ENCODE results near the gene ARHGAP6.

Gene ARHGAP6

DNA sequence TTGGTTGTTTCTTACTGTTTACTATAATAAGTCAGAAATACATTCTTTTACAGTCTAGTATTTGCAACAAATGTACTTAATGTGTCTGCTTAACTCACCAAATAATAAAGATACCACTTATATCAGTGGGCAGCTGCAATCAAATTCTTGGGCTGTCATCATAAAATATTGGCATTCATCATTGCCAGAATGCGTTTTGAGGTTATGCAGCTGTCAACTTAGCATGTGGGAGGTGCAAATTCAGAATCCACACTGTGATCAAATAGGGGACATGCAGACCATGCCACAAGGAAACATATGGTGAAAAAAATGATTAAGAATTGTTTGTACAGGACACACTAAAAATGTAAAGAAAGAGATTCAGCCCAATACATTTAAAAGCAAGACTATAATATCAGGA, 468.0 kb downstream of the ARHGAP6 start:
- Histone ChIP-seq H3K27me3 (ENCODE audit: control insufficient read depth in 1 of 2, insufficient read depth in 2 of 2, low read length in 2 of 2) (no peaks in the 10 kb centered on the region), H3K9ac (ENCODE audit: low read depth in 1 of 2, low read length in 2 of 2) (no peak overlapping the region), H3K36me3 (ENCODE audit: control insufficient read depth in 1 of 2, insufficient read depth in 2 of 2, low read length in 2 of 2) (no peaks in the 10 kb centered on the region), H3K4me3 (ENCODE audit: low read depth in 1 of 2, low read length in 2 of 2) (no peak overlapping the region), H3K4me1 (ENCODE audit: control insufficient read depth in 1 of 2, insufficient read depth in 2 of 2, low read length in 2 of 2) (peaks cover 0 to 6% of the 10 kb centered on the region in 2 donors), H3K27ac (ENCODE audit: low read depth, low read length) (no peak overlapping the region), H3K9me3 (ENCODE audit: control insufficient read depth in 1 of 2, low read length in 2 of 2) (no peaks in the 10 kb centered on the region)

DNA sequence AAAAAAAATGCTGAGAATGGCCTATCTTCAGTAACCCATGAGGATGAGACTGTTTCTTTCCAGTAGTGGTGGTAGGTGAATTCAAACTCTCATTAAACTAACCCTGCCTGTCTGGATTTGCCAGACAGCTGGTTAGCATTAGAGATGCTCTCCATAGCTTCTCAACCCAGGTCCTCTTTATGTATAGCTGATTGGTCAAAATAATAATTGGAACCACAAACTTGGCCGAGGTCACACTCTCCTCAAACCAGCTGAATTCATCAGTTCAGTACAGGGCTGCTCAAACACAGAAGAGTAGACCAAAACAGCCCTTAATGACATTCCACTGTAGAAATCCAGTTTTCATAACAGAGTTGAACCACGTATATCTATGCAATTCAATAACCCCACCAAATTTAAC, 469.2 kb downstream of the ARHGAP6 start:
- Histone ChIP-seq H3K9ac (ENCODE audit: low read depth in 1 of 2, low read length in 2 of 2) (no peak overlapping the region), H3K4me3 (ENCODE audit: low read depth in 1 of 2, low read length in 2 of 2) (no peak overlapping the region), H3K27me3 (ENCODE audit: control insufficient read depth in 1 of 2, insufficient read depth in 2 of 2, low read length in 2 of 2) (no peaks in the 10 kb centered on the region), H3K4me1 (ENCODE audit: control insufficient read depth in 1 of 2, insufficient read depth in 2 of 2, low read length in 2 of 2) (peaks cover 0 to 6% of the 10 kb centered on the region in 2 donors), H3K9me3 (ENCODE audit: control insufficient read depth in 1 of 2, low read length in 2 of 2) (no peaks in the 10 kb centered on the region), H3K36me3 (ENCODE audit: control insufficient read depth in 1 of 2, insufficient read depth in 2 of 2, low read length in 2 of 2) (no peaks in the 10 kb centered on the region), H3K27ac (ENCODE audit: low read depth, low read length) (no peak overlapping the region)

GRCh38 chrX:11193035-11193469, 472.7 kb downstream of the ARHGAP6 start:
- Histone ChIP-seq H3K9me3 (ENCODE audit: control insufficient read depth in 1 of 2, low read length in 2 of 2) (no peaks in the 10 kb centered on the region), H3K4me3 (ENCODE audit: low read depth in 1 of 2, low read length in 2 of 2) (no peak overlapping the region), H3K27me3 (ENCODE audit: control insufficient read depth in 1 of 2, insufficient read depth in 2 of 2, low read length in 2 of 2) (no peaks in the 10 kb centered on the region), H3K36me3 (ENCODE audit: control insufficient read depth in 1 of 2, insufficient read depth in 2 of 2, low read length in 2 of 2) (no peaks in the 10 kb centered on the region), H3K27ac (ENCODE audit: low read depth, low read length) (no peak overlapping the region), H3K4me1 (ENCODE audit: control insufficient read depth in 1 of 2, insufficient read depth in 2 of 2, low read length in 2 of 2) (peaks cover 5 to 6% of the 10 kb centered on the region in 2 donors), H3K9ac (ENCODE audit: low read depth in 1 of 2, low read length in 2 of 2) (no peak overlapping the region)

GRCh38 chrX:11190745-11191510, 474.8 kb downstream of the ARHGAP6 start:
- no peaks in the 10 kb centered on the region for H3K27me3 ChIP-seq (ENCODE audit: control insufficient read depth in 1 of 2, insufficient read depth in 2 of 2, low read length in 2 of 2)
- no peak overlapping the region for H3K9ac ChIP-seq (ENCODE audit: low read depth in 1 of 2, low read length in 2 of 2)
- H3K4me1 ChIP-seq (ENCODE audit: control insufficient read depth in 1 of 2, insufficient read depth in 2 of 2, low read length in 2 of 2): peaks cover 5 to 6% of the 10 kb centered on the region in 2 donors

GRCh38 chrX:11189097-11189496, 476.6 kb downstream of the ARHGAP6 start:
- H3K36me3 ChIP-seq (ENCODE audit: control insufficient read depth in 1 of 2, insufficient read depth in 2 of 2, low read length in 2 of 2): no peaks in the 10 kb centered on the region
- no peaks in the 10 kb centered on the region for H3K27me3 ChIP-seq (ENCODE audit: control insufficient read depth in 1 of 2, insufficient read depth in 2 of 2, low read length in 2 of 2)
- H3K27ac ChIP-seq (ENCODE audit: low read depth, low read length): no peak overlapping the region
- peaks cover 5 to 6% of the 10 kb centered on the region in 2 donors for H3K4me1 ChIP-seq (ENCODE audit: control insufficient read depth in 1 of 2, insufficient read depth in 2 of 2, low read length in 2 of 2)
- H3K9ac ChIP-seq (ENCODE audit: low read depth in 1 of 2, low read length in 2 of 2): no peak overlapping the region
- no peaks in the 10 kb centered on the region for H3K9me3 ChIP-seq (ENCODE audit: control insufficient read depth in 1 of 2, low read length in 2 of 2)
- no peak overlapping the region for H3K4me3 ChIP-seq (ENCODE audit: low read depth in 1 of 2, low read length in 2 of 2)

More at GRCh38 chrX:11190745-11191510, 474.8 kb downstream of the ARHGAP6 start:
- no peak overlapping the region for H3K27ac ChIP-seq (ENCODE audit: low read depth, low read length)
- H3K4me3 ChIP-seq (ENCODE audit: low read depth in 1 of 2, low read length in 2 of 2): no peak overlapping the region
- no peaks in the 10 kb centered on the region for H3K36me3 ChIP-seq (ENCODE audit: control insufficient read depth in 1 of 2, insufficient read depth in 2 of 2, low read length in 2 of 2)
- H3K9me3 ChIP-seq (ENCODE audit: control insufficient read depth in 1 of 2, low read length in 2 of 2): no peaks in the 10 kb centered on the region

GRCh38 chrX:11188664-11189063, 477.1 kb downstream of the ARHGAP6 start:
- H3K9me3 ChIP-seq (ENCODE audit: control insufficient read depth in 1 of 2, low read length in 2 of 2): no peaks in the 10 kb centered on the region
- no peak overlapping the region for H3K27ac ChIP-seq (ENCODE audit: low read depth, low read length)
- H3K27me3 ChIP-seq (ENCODE audit: control insufficient read depth in 1 of 2, insufficient read depth in 2 of 2, low read length in 2 of 2): no peaks in the 10 kb centered on the region

DNA sequence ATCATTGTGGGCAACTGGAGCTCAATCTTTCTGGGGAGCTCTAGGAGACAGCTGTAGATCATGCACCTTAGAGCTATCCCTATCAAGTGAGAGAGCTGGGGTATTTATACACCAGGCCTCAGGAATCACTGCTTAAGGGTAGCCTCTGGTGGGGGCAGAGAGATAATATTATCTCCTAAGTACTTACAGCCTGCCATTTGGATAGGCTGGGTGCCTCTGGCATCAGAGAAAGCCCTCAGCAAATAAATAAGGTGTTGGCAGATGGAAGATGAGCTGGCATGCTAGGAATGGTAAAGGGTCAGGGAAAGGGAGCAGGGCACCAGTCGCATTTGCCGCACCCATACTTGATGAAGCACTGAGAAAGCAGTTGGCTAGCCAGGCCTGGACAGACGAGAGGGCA, 478.7 kb downstream of the ARHGAP6 start:
- Histone ChIP-seq H3K9me3 (ENCODE audit: control insufficient read depth in 1 of 2, low read length in 2 of 2) (no peaks in the 10 kb centered on the region), H3K27me3 (ENCODE audit: control insufficient read depth in 1 of 2, insufficient read depth in 2 of 2, low read length in 2 of 2) (no peaks in the 10 kb centered on the region), H3K9ac (ENCODE audit: low read depth in 1 of 2, low read length in 2 of 2) (no peak overlapping the region), H3K36me3 (ENCODE audit: control insufficient read depth in 1 of 2, insufficient read depth in 2 of 2, low read length in 2 of 2) (no peaks in the 10 kb centered on the region), H3K27ac (ENCODE audit: low read depth, low read length) (no peak overlapping the region), H3K4me3 (ENCODE audit: low read depth in 1 of 2, low read length in 2 of 2) (no peak overlapping the region), H3K4me1 (ENCODE audit: control insufficient read depth in 1 of 2, insufficient read depth in 2 of 2, low read length in 2 of 2) (peaks cover 0 to 5% of the 10 kb centered on the region in 2 donors)

More at GRCh38 chrX:11188664-11189063, 477.1 kb downstream of the ARHGAP6 start:
- Histone ChIP-seq H3K4me3 (ENCODE audit: low read depth in 1 of 2, low read length in 2 of 2) (no peak overlapping the region), H3K9ac (ENCODE audit: low read depth in 1 of 2, low read length in 2 of 2) (no peak overlapping the region), H3K4me1 (ENCODE audit: control insufficient read depth in 1 of 2, insufficient read depth in 2 of 2, low read length in 2 of 2) (peaks cover 4 to 5% of the 10 kb centered on the region in 2 donors), H3K36me3 (ENCODE audit: control insufficient read depth in 1 of 2, insufficient read depth in 2 of 2, low read length in 2 of 2) (no peaks in the 10 kb centered on the region)

DNA sequence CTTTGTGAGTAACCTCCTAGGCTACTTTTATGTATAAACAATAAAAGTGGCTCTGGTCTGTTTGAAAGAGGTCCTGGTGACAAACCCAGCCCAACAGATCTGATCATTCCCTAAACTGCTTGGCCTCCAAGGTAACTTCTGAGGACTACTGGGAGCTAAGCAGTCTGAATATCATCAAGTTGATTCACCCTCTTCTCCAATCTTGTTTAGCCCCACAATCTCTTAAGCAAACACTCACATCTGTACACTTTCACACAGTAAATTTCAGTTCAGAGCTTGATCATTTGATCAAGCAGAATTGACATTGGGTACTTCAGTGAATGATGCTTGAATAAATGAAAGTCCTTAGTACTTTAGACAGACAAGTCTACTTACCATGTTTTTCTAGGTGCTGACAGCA, 479.9 kb downstream of the ARHGAP6 start:
- Histone ChIP-seq H3K36me3 (ENCODE audit: control insufficient read depth in 1 of 2, insufficient read depth in 2 of 2, low read length in 2 of 2) (no peaks in the 10 kb centered on the region), H3K4me3 (ENCODE audit: low read depth in 1 of 2, low read length in 2 of 2) (no peak overlapping the region), H3K27me3 (ENCODE audit: control insufficient read depth in 1 of 2, insufficient read depth in 2 of 2, low read length in 2 of 2) (no peaks in the 10 kb centered on the region), H3K9me3 (ENCODE audit: control insufficient read depth in 1 of 2, low read length in 2 of 2) (no peaks in the 10 kb centered on the region), H3K27ac (ENCODE audit: low read depth, low read length) (no peak overlapping the region), H3K4me1 (ENCODE audit: control insufficient read depth in 1 of 2, insufficient read depth in 2 of 2, low read length in 2 of 2) (peaks cover 0 to 2% of the 10 kb centered on the region in 2 donors), H3K9ac (ENCODE audit: low read depth in 1 of 2, low read length in 2 of 2) (no peak overlapping the region)

GRCh38 chrX:11180571-11180970, 485.1 kb downstream of the ARHGAP6 start:
- no peak overlapping the region for H3K27ac ChIP-seq (ENCODE audit: low read depth, low read length)
- no peaks in the 10 kb centered on the region for H3K27me3 ChIP-seq (ENCODE audit: control insufficient read depth in 1 of 2, insufficient read depth in 2 of 2, low read length in 2 of 2)
- H3K36me3 ChIP-seq (ENCODE audit: control insufficient read depth in 1 of 2, insufficient read depth in 2 of 2, low read length in 2 of 2): peaks cover 0 to 2% of the 10 kb centered on the region in 2 donors
- H3K9me3 ChIP-seq (ENCODE audit: control insufficient read depth in 1 of 2, low read length in 2 of 2): no peaks in the 10 kb centered on the region
- no peak overlapping the region for H3K4me3 ChIP-seq (ENCODE audit: low read depth in 1 of 2, low read length in 2 of 2)
- no peak overlapping the region for H3K9ac ChIP-seq (ENCODE audit: low read depth in 1 of 2, low read length in 2 of 2)
- no peaks in the 10 kb centered on the region for H3K4me1 ChIP-seq (ENCODE audit: control insufficient read depth in 1 of 2, insufficient read depth in 2 of 2, low read length in 2 of 2)

- Histone ChIP-seq H3K9ac (ENCODE audit: low read depth in 1 of 2, low read length in 2 of 2) (no peak overlapping the region), H3K27ac (ENCODE audit: low read depth, low read length) (no peak overlapping the region), H3K9me3 (ENCODE audit: control insufficient read depth in 1 of 2, low read length in 2 of 2) (no peaks in the 10 kb centered on the region), H3K36me3 (ENCODE audit: control insufficient read depth in 1 of 2, insufficient read depth in 2 of 2, low read length in 2 of 2) (no peaks in the 10 kb centered on the region), H3K4me3 (ENCODE audit: low read depth in 1 of 2, low read length in 2 of 2) (no peak overlapping the region), H3K27me3 (ENCODE audit: control insufficient read depth in 1 of 2, insufficient read depth in 2 of 2, low read length in 2 of 2) (no peaks in the 10 kb centered on the region), H3K4me1 (ENCODE audit: control insufficient read depth in 1 of 2, insufficient read depth in 2 of 2, low read length in 2 of 2) (no peaks in the 10 kb centered on the region)
Observed at GRCh38 chrX:11172415-11172814, 493.3 kb downstream of the ARHGAP6 start.
